GM12878 (cell line): Measurements from ENCODE around the gene GRK2. TPM values are rescaled to one million over a fixed set of nuclear protein-coding genes. Genes with fewer than 3 reads are reported as not detected.

Source experiments
- ATAC-seq: fragments of 200-7000 bp; cut with Tn5 transposase; 3 replicates; pipeline ENCODE4 v1.9.1; 2020; ENCODE audit warnings: mild to moderate bottlenecking, moderate library complexity
- BruUV-seq: library from RNA; stranded (reverse); fragments of 400-500 nt; replicated peaks from 2 replicates; lab custom pipeline; 2021; lab: Mats Ljungman, UMichigan
- CTCF ChIA-PET: fragments of 300-600 bp; sonication (Branson Sonifier 250); formaldehyde crosslinking; extraction: SDS; loops from one replicate; lab custom pipeline; 2021; ENCODE audit warnings: inconsistent platforms; lab: Yijun Ruan, JAX
- POLR2A ChIA-PET: fragments of 350-600 bp; formaldehyde crosslinking; extraction: SDS; loops from one replicate; lab custom pipeline; 2021; ENCODE audit warnings: inconsistent platforms; lab: Charles Lee
- RAD21 ChIA-PET: fragments of 300-600 bp; sonication (Branson Sonifier 250); formaldehyde crosslinking; loops from one replicate; lab custom pipeline; 2023; ENCODE audit warnings: antibody characterized with exemption; ENCODE audit not compliant: unreplicated experiment; lab: Charles Lee
- SMC1A ChIA-PET: fragments of 300-600 bp; sonication (Branson Sonifier 250); formaldehyde crosslinking; loops from one replicate; lab custom pipeline; 2023; ENCODE audit not compliant: unreplicated experiment, uncharacterized antibody; lab: Charles Lee
- DNase-seq: peaks from one replicate; pipeline ENCODE4 v3.0.0-alpha.2; 2011; ENCODE audit warnings: low read depth, low spot score
- FAIRE-seq: peaks from 3 replicates; lab custom pipeline; 2011; peaks lifted over from hg19 to GRCh38; lab: Jason Lieb, UNC
- H2AFZ ChIP-seq: 2 replicates; pipeline ENCODE4 v1.6.0; 2011; ENCODE audit warnings: low read depth, low read length, control low read depth; ENCODE audit not compliant: control insufficient read depth
- H3K27ac ChIP-seq: 2 replicates; pipeline ENCODE4 v1.5.1; 2011; ENCODE audit warnings: control low read depth; ENCODE audit not compliant: control insufficient read depth, insufficient read depth
- H3K27me3 ChIP-seq, 2 experiments: replicated peaks in 1 of 2; 2 replicates each; pipeline versions ENCODE4 v1.6.0 to v1.6.1; 2011; ENCODE audit warnings: low read length in 1 of 2; ENCODE audit not compliant: control insufficient read depth in 2 of 2, insufficient read depth in 2 of 2
- H3K36me3 ChIP-seq, 2 experiments: 2 replicates each; pipeline ENCODE4 v1.5.1; 2011; ENCODE audit warnings: low read length in 1 of 2; ENCODE audit not compliant: control insufficient read depth in 2 of 2, insufficient read depth in 2 of 2
- H3K4me1 ChIP-seq: 2 replicates; pipeline ENCODE4 v1.6.1; 2011; ENCODE audit warnings: mild to moderate bottlenecking, low read length, moderate library complexity, mixed read lengths; ENCODE audit not compliant: control insufficient read depth, insufficient read depth
- H3K4me2 ChIP-seq: 2 replicates; pipeline ENCODE4 v1.6.0; 2011; ENCODE audit warnings: control low read depth; ENCODE audit not compliant: control insufficient read depth, insufficient read depth
- H3K4me3 ChIP-seq: fragments of 200-600 bp; sonication (generic); 2 replicates; pipeline ENCODE4 v1.5.1; 2016
- H3K79me2 ChIP-seq: 2 replicates; pipeline ENCODE4 v1.6.0; 2011; ENCODE audit warnings: low read length; ENCODE audit not compliant: control insufficient read depth, insufficient read depth
- H3K9ac ChIP-seq: 2 replicates; pipeline ENCODE4 v1.8.0; 2011; ENCODE audit warnings: low read length, control low read depth, mixed read lengths; ENCODE audit not compliant: control insufficient read depth, insufficient read depth
- H3K9me3 ChIP-seq: replicated peaks from 3 replicates; pipeline ENCODE4 v1.5.1; 2011; ENCODE audit warnings: mild to moderate bottlenecking, low read length; ENCODE audit not compliant: control insufficient read depth, insufficient read depth
- H4K20me1 ChIP-seq: 2 replicates; pipeline ENCODE4 v1.6.0; 2011; ENCODE audit not compliant: control insufficient read depth, insufficient read depth
- ATF7 ChIP-seq: fragments of 450-650 bp; IDR thresholded peaks from 2 replicates; pipeline ENCODE4 v1.6.1; 2016; ENCODE audit warnings: low read depth, mild to moderate bottlenecking
- BHLHE40 ChIP-seq, 2 experiments: fragments of 450-650 bp in 1 of 2; IDR thresholded peaks; 2 replicates each; pipeline ENCODE4 v1.6.1; 2011 to 2017; ENCODE audit warnings: low read depth in 2 of 2, borderline replicate concordance in 1 of 2, improper control_type of control experiment in 1 of 2, low read length in 1 of 2, mild to moderate bottlenecking in 1 of 2
- CHD2 ChIP-seq: IDR thresholded peaks from 2 replicates; pipeline ENCODE4 v1.6.1; 2011; ENCODE audit warnings: low read depth, low read length, improper control_type of control experiment, borderline replicate concordance
- E4F1 ChIP-seq: fragments of 450-650 bp; IDR thresholded peaks from 2 replicates; pipeline ENCODE4 v1.6.1; 2018; ENCODE audit warnings: borderline replicate concordance, mild to moderate bottlenecking; ENCODE audit not compliant: partially characterized antibody
- EED ChIP-seq: sonication (generic); IDR thresholded peaks from 2 replicates; pipeline ENCODE4 v1.6.1; 2016; ENCODE audit warnings: antibody characterized with exemption, low read depth
- FOS ChIP-seq: IDR thresholded peaks from 3 replicates; pipeline ENCODE4 v1.6.1; 2011; ENCODE audit warnings: borderline replicate concordance; ENCODE audit not compliant: insufficient read length; ENCODE audit errors: extremely low read depth
- HCFC1 ChIP-seq: fragments of 150-350 bp; IDR thresholded peaks from 2 replicates; pipeline ENCODE4 v1.6.1; 2014; ENCODE audit warnings: low read length
- MEF2A ChIP-seq: IDR thresholded peaks from 2 replicates; pipeline ENCODE4 v1.6.1; 2011; ENCODE audit warnings: low read depth, mild to moderate bottlenecking, low read length, moderate library complexity; ENCODE audit not compliant: insufficient read depth
- POLR2A ChIP-seq: IDR thresholded peaks from 2 replicates; pipeline ENCODE4 v1.6.1; 2011; ENCODE audit warnings: low read depth, mild to moderate bottlenecking, low read length
- STAT1 ChIP-seq: fragments of 450-650 bp; conservative IDR thresholded peaks from 2 replicates; pipeline ENCODE4 v1.6.1; 2014; ENCODE audit warnings: antibody characterized with exemption, mild to moderate bottlenecking
- WGBS: methylation state at CpG from one replicate; pipeline ENCODE4 v1.1.6; 2016; ENCODE audit warnings: low lambda C conversion rate; ENCODE audit not compliant: insufficient replicate concordance, insufficient coverage; ENCODE audit errors: missing lambda C conversion rate; 5-methylcytosine and 5-hydroxymethylcytosine counted together
- in situ Hi-C: fragments of 300-500 bp; cut with MboI; formaldehyde crosslinking; loops from 9 replicates; pipeline ENCODE4 v1.14.3; 2018; ENCODE audit warnings: mixed read lengths
- intact Hi-C: fragments of 100-400 bp; cut with micrococcal nuclease; formaldehyde crosslinking; loops from one replicate; pipeline ENCODE4 v1.14.2; 2022; ENCODE audit not compliant: unreplicated experiment
- polyA plus RNA-seq, 11 experiments: library from polyadenylated mRNA; depleted of rRNA in 4 of 11; unstranded in 6 of 11; stranded (reverse) in 5 of 11; fragments of >200 nt; fragmentation: Nextera tagmentation in 4 of 11; fragmentation: Illumina TruSeq in 1 of 11; extraction: Ambion mirVana in 4 of 11; extraction: Trizol in 1 of 11; gene quantifications; 1 replicate in 1 of 11; 2 replicates in 10 of 11; pipeline versions ENCODE4 v1.2.1 to v1.2.3, GENCODE V29; 2011 to 2016; ENCODE audit warnings: inconsistent platforms in 2 of 11, missing spikeins in 2 of 11, low read depth in 1 of 11
- total RNA-seq, 4 experiments: library from RNA; depleted of rRNA in 3 of 4; stranded (reverse); fragments of >200 nt in 3 of 4; fragmentation: Illumina TruSeq in 1 of 4; extraction: Trizol in 1 of 4; gene quantifications; 2 replicates each; pipeline versions ENCODE4 v1.2.1 to v1.2.3, GENCODE V29; 2013 to 2021
- TF ChIP-seq, protein P1 (sequence below): IDR thresholded peaks from 2 replicates; pipeline ENCODE4 v1.6.1; 2011; ENCODE audit warnings: borderline replicate concordance, low read depth, mild to moderate bottlenecking, moderate library complexity, low read length; ENCODE audit not compliant: insufficient read depth, poor library complexity, severe bottlenecking
- TF ChIP-seq, protein P2 (sequence below): fragments of 450-650 bp; IDR thresholded peaks from 2 replicates; pipeline ENCODE4 v1.6.1; 2016; ENCODE audit warnings: mild to moderate bottlenecking

The GRK2 gene
- total and polyA plus RNA-seq, 10 of the 15 experiments (the other 5 are each of a cell fraction or from before 2014, with no cell fraction given), result 1.0 to 160 (median 66.1) TPM

- peak; percentile 28 to 73; a peak in 2 of 4 replicates for TF ChIP-seq BHLHE40 (IDR thresholded peaks at IDR 0.05; ENCODE audit: borderline replicate concordance in 1 of 2, low read depth in 2 of 2, low read length in 1 of 2)
- TF ChIP-seq, protein P1, sequence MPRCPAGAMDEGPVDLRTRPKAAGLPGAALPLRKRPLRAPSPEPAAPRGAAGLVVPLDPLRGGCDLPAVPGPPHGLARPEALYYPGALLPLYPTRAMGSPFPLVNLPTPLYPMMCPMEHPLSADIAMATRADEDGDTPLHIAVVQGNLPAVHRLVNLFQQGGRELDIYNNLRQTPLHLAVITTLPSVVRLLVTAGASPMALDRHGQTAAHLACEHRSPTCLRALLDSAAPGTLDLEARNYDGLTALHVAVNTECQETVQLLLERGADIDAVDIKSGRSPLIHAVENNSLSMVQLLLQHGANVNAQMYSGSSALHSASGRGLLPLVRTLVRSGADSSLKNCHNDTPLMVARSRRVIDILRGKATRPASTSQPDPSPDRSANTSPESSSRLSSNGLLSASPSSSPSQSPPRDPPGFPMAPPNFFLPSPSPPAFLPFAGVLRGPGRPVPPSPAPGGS, result no peak
- no peak for TF ChIP-seq FOS
- peak; percentile 41; the same call in 1 of the 2 replicates for TF ChIP-seq CHD2
Observed at GRCh38 chr11:67265633-67266448, 432 bp upstream of the GRK2 start (continued).

- no peaks in the 10 kb centered on the region for H4K20me1 ChIP-seq
- H2AFZ ChIP-seq, result no peak overlapping the region; the same call in 1 of the 2 replicates
- POLR2A ChIA-PET, result interaction anchor here (0.7 to 4.8 kb wide), 10 partner anchors 9 to 106 kb away, joined by 3 to 46 read pairs (median 7); partner anchors contain the start of genes ANKRD13D, CLCF1 and POLD4
- H3K27ac ChIP-seq, result peak overlapping the region; percentile 98
- peak overlapping the region; percentile 81 for H3K4me3 ChIP-seq
- peak overlapping the region; percentile 100 for H3K4me2 ChIP-seq
- WGBS, result under 1% methylated on average over 30 of the region's 30 CpGs
- H3K4me1 ChIP-seq, result peaks cover 52% of the 10 kb centered on the region
- peak overlapping the region; percentile 98 for H3K9ac ChIP-seq
- intact Hi-C loops, result loop anchor here (1.0 to 10.0 kb wide), 4 partner anchors 10 to 217 kb away; partner anchors contain the start of gene AIP
- SMC1A ChIA-PET, result interaction anchor here (0.7 to 6.1 kb wide), 11 partner anchors 10 to 115 kb away, joined by 3 to 35 read pairs (median 5); partner anchors contain the start of genes ANKRD13D and POLD4
- TSS peak; percentile 70 for BruUV-seq
- ATAC-seq (peak; percentile 4), DNase-seq (no peak), FAIRE-seq (no peak)
- peaks cover 0 to 3% of the 10 kb centered on the region in 2 experiments; a peak in 1 of 4 replicates for H3K36me3 ChIP-seq
- CTCF ChIA-PET, result interaction anchor here (0.7 to 3.9 kb wide), 14 partner anchors 10 to 154 kb away, joined by 3 to 32 read pairs (median 4); partner anchors contain the start of genes ANKRD13D, KDM2A, POLD4 and PPP1CA
- RAD21 ChIA-PET, result interaction anchor here (0.6 to 6.6 kb wide), 15 partner anchors 10 to 772 kb away, joined by 3 to 33 read pairs (median 6); partner anchors contain the start of genes ANKRD13D, KDM2A and POLD4
- no peaks in the 10 kb centered on the region for H3K27me3 ChIP-seq
- peaks cover 63% of the 10 kb centered on the region for H3K79me2 ChIP-seq
- in situ Hi-C loops, result no loop called here
- no peaks in the 10 kb centered on the region for H3K9me3 ChIP-seq
- TF ChIP-seq POLR2A (peak; percentile 48; the same call in 1 of the 2 replicates), EED (0 out of 2 replicates have a peak, but pooled peaks have one; percentile 18), E4F1 (no peak), MEF2A (no peak), ATF7 (no peak; the same call in 1 of the 2 replicates), STAT1 (0 out of 2 replicates have a peak, but pooled peaks have one; percentile 27), HCFC1 (peak; percentile 5; the same call in 1 of the 2 replicates)
- TF ChIP-seq, protein P2, sequence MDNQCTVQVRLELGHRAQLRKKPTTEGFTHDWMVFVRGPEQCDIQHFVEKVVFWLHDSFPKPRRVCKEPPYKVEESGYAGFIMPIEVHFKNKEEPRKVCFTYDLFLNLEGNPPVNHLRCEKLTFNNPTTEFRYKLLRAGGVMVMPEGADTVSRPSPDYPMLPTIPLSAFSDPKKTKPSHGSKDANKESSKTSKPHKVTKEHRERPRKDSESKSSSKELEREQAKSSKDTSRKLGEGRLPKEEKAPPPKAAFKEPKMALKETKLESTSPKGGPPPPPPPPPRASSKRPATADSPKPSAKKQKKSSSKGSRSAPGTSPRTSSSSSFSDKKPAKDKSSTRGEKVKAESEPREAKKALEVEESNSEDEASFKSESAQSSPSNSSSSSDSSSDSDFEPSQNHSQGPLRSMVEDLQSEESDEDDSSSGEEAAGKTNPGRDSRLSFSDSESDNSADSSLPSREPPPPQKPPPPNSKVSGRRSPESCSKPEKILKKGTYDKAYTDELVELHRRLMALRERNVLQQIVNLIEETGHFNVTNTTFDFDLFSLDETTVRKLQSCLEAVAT, result peak; percentile 47; the same call in 1 of the 2 replicates
Observed at GRCh38 chr11:67267188-67268080, 1.2 kb downstream of the GRK2 start.
